HG03571 (cell line): ENCODE results near the gene C2CD2.
"Not testable (repeated sequence)": the region's sequence is repeated elsewhere in the genome, so short reads cannot be mapped to it uniquely, and the experiment has no call there.

Experiments used
- ATAC-seq: cut with Tn5 transposase; IDR thresholded peaks from one replicate; pipeline ENCODE4 v1.9.1; 2021; ENCODE audit not compliant: unreplicated experiment

Gene C2CD2

GRCh38 chr21:41958886-41959563 is 5.2 kb upstream of the C2CD2 start:
- no peak for ATAC-seq

DNA sequence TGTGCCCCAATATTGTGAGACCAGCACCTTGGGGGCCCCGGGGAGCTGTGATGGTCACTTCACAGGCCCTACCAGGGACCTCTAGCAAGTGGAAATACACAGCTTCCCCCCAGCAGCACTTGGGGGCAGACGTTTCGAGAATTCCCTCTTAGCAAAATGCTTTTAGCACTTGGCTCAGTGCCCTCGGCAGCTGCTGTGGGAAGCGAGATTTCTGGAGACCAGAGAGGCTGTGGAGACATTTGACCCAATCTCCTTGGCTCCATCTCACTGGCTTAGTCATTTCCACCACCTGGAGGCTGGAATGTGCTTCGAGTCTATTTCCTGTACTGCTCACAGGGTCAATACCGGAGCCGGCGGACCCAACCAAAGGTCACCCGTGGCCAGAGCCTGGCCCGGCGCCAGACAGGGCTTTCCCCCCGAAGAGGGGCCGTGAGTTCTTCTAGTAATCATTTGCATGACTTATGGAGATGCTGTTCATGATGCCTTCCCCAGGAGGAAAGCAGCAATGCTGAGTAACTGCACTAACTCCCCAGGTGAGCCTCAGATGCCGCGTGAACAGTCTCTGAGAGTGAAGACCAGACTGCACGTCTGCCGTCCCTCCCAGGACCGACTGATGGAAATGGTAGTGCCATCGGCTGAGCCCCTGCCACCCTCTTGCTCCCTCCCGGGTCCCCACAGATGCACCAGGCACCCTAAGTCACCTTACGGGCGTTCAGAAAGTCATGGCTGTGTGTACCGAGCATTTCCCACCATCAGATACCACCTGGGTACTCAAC is 4.4 kb upstream of the C2CD2 start:
- no peak for ATAC-seq

DNA sequence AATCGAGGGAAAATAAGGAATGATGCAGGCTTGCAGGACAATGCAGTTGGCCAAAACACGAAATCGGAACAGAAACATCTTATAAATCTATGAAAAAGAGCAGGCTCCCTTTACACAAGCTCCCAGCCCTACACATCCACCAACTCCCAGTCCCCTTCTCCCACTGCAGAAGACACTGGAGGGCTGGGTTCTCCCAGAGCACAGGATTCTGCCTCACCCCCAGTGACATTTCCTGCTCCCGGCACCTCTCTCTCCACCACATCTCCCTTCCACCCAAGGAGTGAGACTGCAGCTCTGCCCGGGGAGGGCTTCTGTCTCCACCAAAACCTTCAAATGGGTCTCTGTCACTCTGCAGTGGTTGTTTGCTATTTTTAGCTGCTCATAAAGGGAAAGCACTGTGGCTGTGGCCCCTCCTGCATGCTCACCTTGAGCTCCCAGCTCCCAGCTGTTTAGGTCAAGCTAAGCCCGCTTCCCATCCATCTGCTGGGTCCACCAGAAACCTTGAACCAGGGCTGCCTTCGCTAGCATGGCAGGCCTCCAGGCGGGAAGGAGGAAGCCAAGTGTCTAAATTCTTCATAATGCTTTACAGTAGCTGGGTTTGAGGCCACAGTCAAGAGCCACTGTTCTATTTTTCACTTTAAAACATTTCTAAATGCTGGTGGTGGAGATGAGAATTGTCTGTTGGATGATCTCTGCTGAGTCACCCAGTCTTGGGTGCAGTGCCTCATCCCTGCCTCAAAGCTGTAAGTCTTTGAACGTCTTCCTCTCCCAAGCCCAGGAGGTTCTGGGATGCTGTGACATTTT is 3.3 kb upstream of the C2CD2 start:
- no peak for ATAC-seq

DNA sequence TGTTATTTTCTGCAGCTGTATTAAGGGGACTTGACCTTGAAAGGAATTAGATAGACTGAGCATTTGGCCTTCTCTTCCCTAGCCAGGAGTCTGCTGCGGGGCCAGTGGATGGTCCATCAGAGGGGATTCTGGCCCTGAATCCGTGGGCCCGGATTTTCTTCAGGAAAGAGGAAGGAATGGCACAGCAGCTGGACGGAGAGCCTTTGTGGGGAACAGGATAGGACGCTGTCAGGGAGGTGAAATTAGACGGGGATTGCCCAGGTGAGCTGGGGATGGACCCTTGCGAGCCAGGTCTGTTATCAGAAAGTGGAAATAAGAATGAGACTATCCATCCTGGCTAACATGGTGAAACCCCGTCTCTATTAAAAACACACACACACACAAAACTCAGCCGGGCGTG is 1.7 kb upstream of the C2CD2 start:
- ATAC-seq = no peak

DNA sequence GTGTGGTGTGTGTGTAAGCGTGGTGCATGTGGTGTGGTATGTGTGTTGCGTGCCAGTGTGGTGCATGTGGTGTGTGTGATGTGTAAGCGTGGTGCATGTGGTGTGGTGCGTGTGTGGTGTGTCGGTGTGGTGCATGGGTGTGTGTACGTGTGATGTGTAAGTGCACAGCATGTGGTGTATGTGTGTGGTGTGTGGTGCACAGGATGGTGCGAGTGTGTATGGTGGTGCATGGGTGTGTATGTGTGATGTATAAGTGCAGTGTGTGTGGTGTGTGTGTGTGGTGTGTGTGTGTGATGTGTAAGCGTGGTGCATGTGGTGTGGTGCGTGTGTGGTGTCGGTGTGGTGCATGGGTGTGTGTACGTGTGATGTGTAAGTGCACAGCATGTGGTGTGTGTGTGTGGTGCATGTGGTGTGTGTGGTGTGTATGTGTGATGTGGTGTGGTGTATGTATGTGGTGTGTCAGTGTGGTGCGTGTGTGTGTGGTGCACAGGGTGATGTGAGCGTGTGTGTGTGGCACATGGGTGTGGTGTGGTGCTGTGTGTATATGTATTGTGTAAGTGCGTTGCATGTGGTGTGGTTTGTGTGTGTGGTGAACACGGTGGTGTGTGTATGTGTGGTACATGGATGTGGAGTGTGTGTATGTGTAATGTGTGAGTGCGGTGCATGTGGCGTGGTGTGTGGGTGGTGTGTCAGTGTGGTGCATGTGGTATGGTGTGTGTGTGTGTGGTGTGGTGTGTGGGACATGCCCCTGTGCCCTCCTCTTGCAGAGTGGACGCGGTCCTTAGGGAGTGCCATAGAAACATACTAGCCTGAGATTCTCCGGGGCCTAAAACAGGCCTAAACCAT is 1.1 kb upstream of the C2CD2 start:
- ATAC-seq = no peak

DNA sequence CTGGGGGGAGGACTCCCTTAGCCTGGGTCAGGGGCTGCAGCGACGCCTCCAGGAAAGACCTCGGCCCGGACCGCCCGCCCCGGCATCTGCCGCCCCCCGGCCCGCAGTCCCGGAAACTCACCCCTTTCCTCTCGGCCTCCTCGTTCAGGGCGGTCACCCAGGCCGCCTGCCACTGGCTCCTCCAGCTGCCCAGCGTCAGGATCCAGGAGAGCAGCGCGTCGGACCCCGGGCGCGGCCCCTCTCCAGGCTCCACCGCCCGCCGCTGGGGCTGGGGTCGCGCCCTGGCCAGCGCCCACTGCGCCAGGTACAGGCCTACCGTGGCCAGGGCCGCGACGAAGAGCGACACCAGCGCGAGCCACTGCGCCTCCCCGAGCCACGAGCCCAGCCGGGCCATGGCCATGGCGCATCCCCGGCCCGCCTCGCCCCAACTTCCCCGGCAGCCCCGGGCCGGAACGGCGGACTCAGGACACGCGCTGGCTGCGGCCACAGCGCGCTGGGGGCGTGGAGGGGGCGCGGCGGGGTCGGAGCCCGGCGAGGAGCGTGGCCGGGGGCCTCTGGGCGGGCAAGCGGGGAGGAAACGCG is 478 bp downstream of the C2CD2 start:
- no peak for ATAC-seq

DNA sequence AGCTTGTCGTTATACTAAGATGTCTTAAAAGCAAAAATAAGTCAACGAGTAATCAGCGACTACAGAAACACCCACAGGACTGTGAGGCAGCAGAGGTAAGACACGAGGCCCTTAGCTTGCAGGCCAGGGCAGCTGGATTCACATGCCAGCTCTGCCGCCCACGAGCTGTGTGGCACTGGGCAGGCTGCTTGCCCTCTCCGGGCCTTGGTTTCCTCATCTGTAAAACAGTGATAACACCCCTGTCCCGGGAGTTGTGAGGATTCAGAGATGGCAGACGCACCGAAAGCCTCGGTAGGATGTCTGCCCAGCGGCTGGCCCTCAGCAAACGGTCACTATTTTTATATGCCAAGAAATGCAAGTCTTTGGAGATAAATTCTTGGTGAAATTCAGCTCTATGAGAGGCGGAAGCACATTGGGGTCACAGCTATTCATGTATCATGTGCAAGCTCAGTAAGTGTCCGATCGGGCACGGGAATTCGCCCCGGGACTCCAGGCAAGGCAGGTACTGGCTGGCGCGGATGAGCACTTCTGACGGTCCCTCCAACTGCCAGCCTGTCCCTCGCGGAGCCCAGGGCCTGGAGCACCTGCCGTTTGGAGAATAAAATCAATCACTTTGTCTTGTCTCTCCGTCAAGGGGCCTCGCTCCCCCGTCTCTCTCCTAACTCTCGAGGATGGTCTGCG is 1.1 kb downstream of the C2CD2 start:
- ATAC-seq = no peak

GRCh38 chr21:41951876-41952567 is 1.8 kb downstream of the C2CD2 start:
- no peak for ATAC-seq

DNA sequence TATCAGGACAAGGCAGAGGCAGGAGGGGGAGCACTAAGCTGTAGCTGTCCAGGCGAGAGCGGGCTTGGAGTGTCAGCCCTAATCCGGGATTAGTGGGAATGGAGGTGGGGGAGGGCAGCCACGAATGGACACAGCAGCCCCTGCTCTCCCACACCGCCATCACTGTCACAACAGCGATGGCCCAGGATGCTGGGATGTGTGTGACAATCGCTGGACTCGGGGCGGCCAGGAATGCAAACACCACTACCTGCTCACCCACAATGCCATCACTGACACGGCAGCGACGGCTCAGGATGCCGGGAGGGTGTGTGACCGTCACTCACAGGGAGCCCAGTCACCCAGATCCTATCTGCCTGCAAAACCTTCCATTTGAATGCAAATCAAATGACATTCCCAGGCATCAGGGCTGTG is 2.9 kb downstream of the C2CD2 start:
- no peak for ATAC-seq

GRCh38 chr21:41949631-41950030 is 4.2 kb downstream of the C2CD2 start:
- not testable (repeated sequence) for ATAC-seq

- ATAC-seq = no peak
These were observed 4.9 kb downstream of the C2CD2 start for GRCh38 chr21:41948901-41949300.

- ATAC-seq = no peak
These were observed 5.5 kb downstream of the C2CD2 start for GRCh38 chr21:41948078-41948895.

GRCh38 chr21:41945982-41946381 is 7.8 kb downstream of the C2CD2 start:
- ATAC-seq = no peak

- no peak for ATAC-seq
These were observed 10.0 kb downstream of the C2CD2 start for GRCh38 chr21:41943851-41944250.

DNA sequence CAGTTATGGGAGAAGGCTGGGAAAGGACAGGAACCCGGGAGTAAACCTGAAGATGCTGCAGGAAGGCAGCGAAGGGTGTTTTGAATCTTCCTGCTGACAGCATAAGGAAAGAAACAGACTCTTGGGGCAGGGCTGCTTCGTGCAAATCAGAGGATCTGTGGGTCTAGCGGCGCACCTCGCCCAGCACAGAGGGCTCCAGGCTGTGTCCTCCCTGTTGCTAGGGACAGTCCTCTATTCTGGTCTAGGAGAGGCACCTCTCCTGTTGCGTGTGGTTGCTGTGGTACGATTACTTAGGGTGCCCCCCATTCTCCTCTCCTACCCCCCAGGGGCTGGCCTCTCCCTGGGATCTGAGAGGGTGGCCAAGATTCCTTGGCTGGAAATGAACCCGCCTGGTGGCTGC is 11.4 kb downstream of the C2CD2 start:
- ATAC-seq = no peak

- no peak for ATAC-seq
These were observed 11.9 kb downstream of the C2CD2 start for GRCh38 chr21:41941941-41942340.

DNA sequence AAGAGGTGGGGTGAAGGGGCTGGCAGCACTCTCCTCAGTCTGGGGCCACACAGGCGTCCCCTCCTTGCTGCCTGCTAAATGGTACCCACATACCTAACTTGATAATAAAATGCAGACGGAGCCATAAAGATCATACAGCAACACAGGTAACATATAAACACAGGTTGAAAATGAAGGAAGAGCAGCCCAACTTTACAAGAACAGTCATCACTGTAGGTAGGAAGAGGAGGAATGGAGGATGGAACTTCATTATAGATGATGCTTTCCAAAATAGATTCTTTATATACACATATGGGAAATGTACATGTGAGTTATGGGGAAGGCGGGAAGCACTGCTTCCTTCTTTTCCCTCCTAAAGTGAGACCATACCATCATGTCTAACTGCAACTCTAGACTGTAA is 13.4 kb downstream of the C2CD2 start:
- no peak for ATAC-seq

GRCh38 chr21:41939391-41939790 is 14.4 kb downstream of the C2CD2 start:
- no peak for ATAC-seq
